HepG2 (cell line): Measurements from ENCODE around the gene PDK1. TPM values are rescaled to one million over a fixed set of nuclear protein-coding genes. Genes with fewer than 3 reads are reported as not detected.

Source experiments
- ATAC-seq: fragments of 200-7000 bp; cut with Tn5 transposase; 3 replicates; pipeline ENCODE4 v1.9.1; 2020; ENCODE audit warnings: mild to moderate bottlenecking, moderate library complexity
- BruUV-seq: library from RNA; stranded (reverse); fragments of 400-500 nt; replicated peaks from 2 replicates; lab custom pipeline; 2021; lab: Mats Ljungman, UMichigan
- CTCF ChIA-PET: fragments of 300-600 bp; formaldehyde crosslinking; extraction: SDS; loops from one replicate; lab custom pipeline; 2021; ENCODE audit warnings: low total read pairs, inconsistent platforms, low intra/inter-chr PET ratio; lab: Yijun Ruan, JAX
- POLR2A ChIA-PET: fragments of 350-600 bp; sonication (Branson Sonifier 250); formaldehyde crosslinking; loops from one replicate; lab custom pipeline; 2020; ENCODE audit warnings: antibody characterized with exemption, inconsistent platforms; lab: Yijun Ruan, JAX
- DNase-seq: peaks from one replicate; pipeline ENCODE4 v3.0.0-alpha.2; 2015; ENCODE audit warnings: low spot score
- FAIRE-seq: peaks from 3 replicates; lab custom pipeline; 2011; peaks lifted over from hg19 to GRCh38; lab: Jason Lieb, UNC
- H2AFZ ChIP-seq: one replicate; pipeline ENCODE4 v1.6.1; 2011; ENCODE audit warnings: low read length, inconsistent platforms
- H3K27ac ChIP-seq: fragments of 300-600 bp; 3 replicates; pipeline ENCODE4 v1.8.0; 2011; ENCODE audit warnings: mixed run types, mild to moderate bottlenecking, mixed read lengths, low read length, inconsistent platforms; ENCODE audit not compliant: insufficient read depth; ENCODE audit errors: extremely low read length
- H3K27me3 ChIP-seq, 2 experiments: fragments of 200-600 bp in 1 of 2; 2 replicates in 1 of 2; 3 replicates in 1 of 2; pipeline versions ENCODE4 v1.6.0 to v1.8.0; 2011; ENCODE audit warnings: low read length in 2 of 2, mild to moderate bottlenecking in 2 of 2, moderate library complexity in 2 of 2, inconsistent platforms in 1 of 2; ENCODE audit not compliant: insufficient read depth in 2 of 2, control insufficient read depth in 1 of 2
- H3K36me3 ChIP-seq, 2 experiments: fragments of 200-600 bp in 1 of 2; replicated peaks in 1 of 2; 2 replicates in 1 of 2; 3 replicates in 1 of 2; pipeline versions ENCODE4 v1.5.1 to v1.8.0; 2011; ENCODE audit warnings: low read length in 2 of 2, inconsistent platforms in 1 of 2; ENCODE audit not compliant: insufficient read depth in 2 of 2, control insufficient read depth in 1 of 2
- H3K4me1 ChIP-seq: 2 replicates; pipeline ENCODE4 v1.5.1; 2012; ENCODE audit warnings: low read length, inconsistent platforms; ENCODE audit not compliant: insufficient read depth
- H3K4me2 ChIP-seq: 2 replicates; pipeline ENCODE4 v1.6.0; 2011; ENCODE audit warnings: low read depth, low read length, inconsistent platforms
- H3K4me3 ChIP-seq, 3 experiments: fragments of 200-600 bp in 1 of 3; sonication (generic), shearing (Covaris generic) in 1 of 3; replicated peaks in 1 of 3; 2 replicates each; pipeline ENCODE4 v1.5.1; 2011 to 2016; ENCODE audit warnings: low read length in 3 of 3, inconsistent platforms in 2 of 3, low read depth in 2 of 3, mild to moderate bottlenecking in 2 of 3, control low read depth in 1 of 3, mixed read lengths in 1 of 3; ENCODE audit not compliant: insufficient read depth in 1 of 3
- H3K79me2 ChIP-seq: one replicate; pipeline ENCODE4 v1.6.1; 2011; ENCODE audit warnings: low read length, inconsistent platforms; ENCODE audit not compliant: insufficient read depth
- H3K9ac ChIP-seq: 2 replicates; pipeline ENCODE4 v1.6.0; 2011; ENCODE audit warnings: mild to moderate bottlenecking, low read depth, low read length, inconsistent platforms; ENCODE audit not compliant: insufficient read depth
- H3K9me3 ChIP-seq: 2 replicates; pipeline ENCODE4 v1.5.1; 2012; ENCODE audit warnings: mild to moderate bottlenecking, low read length
- H4K20me1 ChIP-seq: 2 replicates; pipeline ENCODE4 v1.6.0; 2011; ENCODE audit warnings: inconsistent platforms, mild to moderate bottlenecking, low read length, moderate library complexity; ENCODE audit not compliant: insufficient read depth
- HNRNPK ChIP-seq: fragments of 200-400 bp; formaldehyde crosslinking; IDR thresholded peaks from 2 replicates; pipeline ENCODE4 v1.6.1; 2018; ENCODE audit warnings: low read length, low read depth, moderate library complexity, mild to moderate bottlenecking; ENCODE audit not compliant: poor library complexity, severe bottlenecking
- NR1H2 ChIP-seq: sonication (generic); formaldehyde crosslinking; IDR thresholded peaks from 2 replicates; pipeline ENCODE4 v1.8.1; 2022; ENCODE audit warnings: low read depth, missing genetic modification reagents, borderline replicate concordance
- RARA ChIP-seq: IDR thresholded peaks from 2 replicates; pipeline ENCODE4 v1.6.1; 2016; ENCODE audit warnings: missing genetic modification reagents, missing compliant biosample characterization
- TBL1XR1 ChIP-seq: fragments of 150-350 bp; IDR thresholded peaks from 2 replicates; pipeline ENCODE4 v1.6.1; 2014; ENCODE audit warnings: borderline replicate concordance, low read length; ENCODE audit not compliant: partially characterized antibody
- TBP ChIP-seq: sonication (generic); formaldehyde crosslinking; IDR thresholded peaks from 2 replicates; pipeline ENCODE4 v1.5.0; 2020; ENCODE audit warnings: missing genetic modification reagents
- ZEB1 ChIP-seq: IDR thresholded peaks from 2 replicates; pipeline ENCODE4 v1.6.1; 2012; ENCODE audit warnings: mild to moderate bottlenecking, low read depth, inconsistent platforms; ENCODE audit not compliant: insufficient replicate concordance
- ZNF629 ChIP-seq: sonication (generic); formaldehyde crosslinking; conservative IDR thresholded peaks from 2 replicates; pipeline ENCODE4 v1.5.0; 2020; ENCODE audit warnings: missing genetic modification reagents
- ZNF670 ChIP-seq: sonication (generic); formaldehyde crosslinking; IDR thresholded peaks from 2 replicates; pipeline ENCODE4 v1.8.0; 2022; ENCODE audit warnings: mild to moderate bottlenecking, missing genetic modification reagents, borderline replicate concordance
- ZSCAN25 ChIP-seq: sonication (generic); formaldehyde crosslinking; IDR thresholded peaks from 2 replicates; pipeline ENCODE4 v1.8.0; 2022; ENCODE audit warnings: mild to moderate bottlenecking, missing genetic modification reagents
- WGBS: methylation state at CpG from one replicate; pipeline ENCODE4 v1.1.6; 2017; ENCODE audit warnings: low lambda C conversion rate; 5-methylcytosine and 5-hydroxymethylcytosine counted together
- in situ Hi-C: cut with HindIII; loops from 2 replicates; pipeline ENCODE4 v1.10.0; 2017; ENCODE audit warnings: low pct_unique_long_range_greater_than_20kb; ENCODE audit not compliant: extremely low pct_ligation_motif_present
- intact Hi-C: fragments of 100-400 bp; cut with micrococcal nuclease; formaldehyde crosslinking; loops from one replicate; pipeline ENCODE4 v1.10.0; 2022; ENCODE audit not compliant: unreplicated experiment
- polyA plus RNA-seq, 8 experiments: library from polyadenylated mRNA; depleted of rRNA in 3 of 8; stranded (reverse) in 7 of 8; unstranded in 1 of 8; fragments of >200 nt; fragmentation: Illumina TruSeq in 4 of 8; extraction: Trizol in 4 of 8; gene quantifications; 2 replicates each; pipeline versions ENCODE4 v1.2.1 to v1.2.3, GENCODE V29; 2011 to 2016; ENCODE audit warnings: low read depth in 4 of 8, missing spikeins in 1 of 8, mixed read lengths in 1 of 8; ENCODE audit not compliant: insufficient read depth in 1 of 8
- total RNA-seq, 5 experiments: library from RNA; depleted of rRNA; stranded (reverse); fragments of >200 nt; fragmentation: Illumina TruSeq; extraction: Trizol; gene quantifications; 2 replicates each; pipeline ENCODE4 v1.2.3, GENCODE V29; 2016; ENCODE audit warnings: low read depth in 1 of 5
- TF ChIP-seq, protein P1 (sequence below): sonication (generic); formaldehyde crosslinking; IDR thresholded peaks from 2 replicates; pipeline ENCODE4 v1.5.0; 2020; ENCODE audit warnings: missing genetic modification reagents
- TF ChIP-seq, protein P2 (sequence below): sonication (generic); formaldehyde crosslinking; IDR thresholded peaks from 2 replicates; pipeline ENCODE4 v1.8.0; 2022; ENCODE audit warnings: missing genetic modification reagents, mild to moderate bottlenecking, inconsistent platforms, borderline replicate concordance
- TF ChIP-seq, protein P3 (sequence below): sonication (generic); formaldehyde crosslinking; IDR thresholded peaks from 2 replicates; pipeline ENCODE4 v1.5.1; 2020; ENCODE audit warnings: missing genetic modification reagents, mild to moderate bottlenecking, borderline replicate concordance
- TF ChIP-seq, protein P4 (sequence below): sonication (generic); formaldehyde crosslinking; IDR thresholded peaks from 2 replicates; pipeline ENCODE4 v1.8.0; 2023; ENCODE audit warnings: mild to moderate bottlenecking, missing genetic modification reagents
- TF ChIP-seq, protein P5 (sequence below): sonication (generic); formaldehyde crosslinking; IDR thresholded peaks from 2 replicates; pipeline ENCODE4 v1.5.1; 2020; ENCODE audit warnings: mild to moderate bottlenecking, moderate library complexity, missing genetic modification reagents
- TF ChIP-seq, protein P6 (sequence below): IDR thresholded peaks from 2 replicates; pipeline ENCODE4 v1.6.1; 2016

The PDK1 gene
- total and polyA plus RNA-seq, 2 of the 13 experiments (the other 11 are each of a cell fraction or from before 2014, with no cell fraction given) = 11.9 to 96.9 TPM

DNA sequence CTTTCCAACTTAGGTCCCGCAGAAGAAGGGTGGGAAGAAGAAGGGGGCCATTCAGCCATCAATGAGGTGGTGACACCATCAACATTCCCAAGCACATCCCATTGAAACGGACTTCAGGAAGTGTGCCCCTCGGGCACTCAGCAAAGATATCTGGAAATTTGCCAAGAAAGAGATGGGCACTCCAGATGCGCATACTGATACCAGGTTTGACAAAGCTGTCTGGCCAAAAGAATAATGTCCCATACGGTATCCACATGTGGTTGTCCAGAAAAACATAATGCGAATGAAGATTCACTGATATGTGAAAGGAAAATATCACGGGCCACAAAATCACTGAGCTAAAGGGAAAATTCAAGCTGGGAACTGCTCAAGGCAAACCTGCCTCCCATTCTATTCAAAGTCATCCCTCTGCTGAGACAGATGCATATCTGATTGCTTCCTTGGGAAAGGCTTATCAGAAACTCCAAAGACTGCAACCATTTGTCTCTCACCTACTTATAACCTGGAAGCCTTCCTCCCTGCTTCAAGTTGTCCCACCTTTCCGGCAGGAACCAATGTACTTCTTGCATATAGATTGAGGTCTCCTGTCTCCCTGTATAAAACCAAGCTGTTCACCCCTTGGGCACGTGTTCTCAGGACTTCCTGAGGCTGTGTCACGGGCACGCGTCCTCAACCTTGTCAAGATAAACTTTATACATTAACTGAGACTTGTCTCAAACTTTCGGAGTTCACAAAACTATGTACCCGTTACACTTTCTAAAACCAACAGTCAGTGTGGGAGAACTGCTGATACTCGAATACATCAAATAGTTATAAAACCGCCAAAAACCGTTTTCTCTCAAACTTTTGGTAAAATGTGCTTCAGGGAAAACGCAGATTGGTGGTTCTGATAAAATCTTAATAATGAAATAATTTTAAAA is 1.3 kb upstream of the PDK1 start:
- no peak for DNase-seq
- no peak for FAIRE-seq
- H3K27me3 ChIP-seq = no peaks in the 10 kb centered on the region; a peak in 1 of 5 replicates
- WGBS = 56% methylated on average over 18 of the region's 18 CpGs
- ChIA-PET CTCF (no interaction called here), POLR2A (interaction anchor here (0.8 to 1.0 kb wide), 5 partner anchors 25 to 1626 kb away, joined by 3 to 5 read pairs (median 3); partner anchors contain the start of genes GORASP2 and ITGA6)
- H3K9me3 ChIP-seq = no peaks in the 10 kb centered on the region
- H3K9ac ChIP-seq = peak overlapping the region; percentile 77; the same call in 1 of the 2 replicates
- no TSS peak for BruUV-seq
- peaks cover 36% of the 10 kb centered on the region for H3K79me2 ChIP-seq
- H3K36me3 ChIP-seq = peaks cover 1 to 7% of the 10 kb centered on the region in 2 experiments; a peak in 4 of 5 replicates
- peak overlapping the region; percentile 98 for H3K4me2 ChIP-seq
- peak overlapping the region; percentile 82 to 96 (median 86) for H3K4me3 ChIP-seq
- peak overlapping the region; percentile 77 for H3K27ac ChIP-seq
- H3K4me1 ChIP-seq = peaks cover 38% of the 10 kb centered on the region
- intact Hi-C loops (loop anchor here (5.0 kb wide), 2 partner anchors 72 to 127 kb away; partner anchors contain the start of gene ITGA6), in situ Hi-C loops (no loop called here)
- peak overlapping the region; percentile 59 for H2AFZ ChIP-seq
- no peak for ATAC-seq
- peaks cover 22% of the 10 kb centered on the region for H4K20me1 ChIP-seq
- TF ChIP-seq ZNF670 (CRISPR knock-in tag) = peak; percentile 9; the same call in 1 of the 2 replicates
- 0 out of 2 replicates have a peak, but pooled peaks have one; percentile 8 for TF ChIP-seq TBP (CRISPR knock-in tag)
- TF ChIP-seq HNRNPK = no peak
- TF ChIP-seq, protein P1, sequence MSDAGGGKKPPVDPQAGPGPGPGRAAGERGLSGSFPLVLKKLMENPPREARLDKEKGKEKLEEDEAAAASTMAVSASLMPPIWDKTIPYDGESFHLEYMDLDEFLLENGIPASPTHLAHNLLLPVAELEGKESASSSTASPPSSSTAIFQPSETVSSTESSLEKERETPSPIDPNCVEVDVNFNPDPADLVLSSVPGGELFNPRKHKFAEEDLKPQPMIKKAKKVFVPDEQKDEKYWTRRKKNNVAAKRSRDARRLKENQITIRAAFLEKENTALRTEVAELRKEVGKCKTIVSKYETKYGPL = 0 out of 2 replicates have a peak, but pooled peaks have one; percentile 37
- TF ChIP-seq ZEB1 = no peak
- TF ChIP-seq ZNF629 (CRISPR knock-in tag) = no peak
- TF ChIP-seq, protein P2, sequence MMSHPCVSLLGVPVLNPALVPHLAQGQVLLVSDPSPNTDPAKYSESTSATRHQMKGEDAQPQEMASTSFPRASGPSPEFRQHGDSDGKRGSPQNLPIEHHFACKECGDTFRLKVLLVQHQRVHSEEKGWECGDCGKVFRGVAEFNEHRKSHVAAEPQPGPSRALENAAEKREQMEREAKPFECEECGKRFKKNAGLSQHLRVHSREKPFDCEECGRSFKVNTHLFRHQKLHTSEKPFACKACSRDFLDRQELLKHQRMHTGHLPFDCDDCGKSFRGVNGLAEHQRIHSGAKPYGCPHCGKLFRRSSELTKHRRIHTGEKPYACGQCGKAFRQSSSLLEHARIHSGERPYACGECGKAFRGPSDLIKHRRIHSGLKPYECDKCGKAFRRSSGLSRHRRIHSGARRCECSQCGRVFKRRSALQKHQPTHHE = peak; percentile 5; the same call in 1 of the 2 replicates
- TF ChIP-seq, protein P3, sequence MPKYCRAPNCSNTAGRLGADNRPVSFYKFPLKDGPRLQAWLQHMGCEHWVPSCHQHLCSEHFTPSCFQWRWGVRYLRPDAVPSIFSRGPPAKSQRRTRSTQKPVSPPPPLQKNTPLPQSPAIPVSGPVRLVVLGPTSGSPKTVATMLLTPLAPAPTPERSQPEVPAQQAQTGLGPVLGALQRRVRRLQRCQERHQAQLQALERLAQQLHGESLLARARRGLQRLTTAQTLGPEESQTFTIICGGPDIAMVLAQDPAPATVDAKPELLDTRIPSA (CRISPR knock-in tag) = 0 out of 2 replicates have a peak, but pooled peaks have one; percentile 46
- no peak for TF ChIP-seq ZSCAN25 (CRISPR knock-in tag)
- TF ChIP-seq, protein P4, sequence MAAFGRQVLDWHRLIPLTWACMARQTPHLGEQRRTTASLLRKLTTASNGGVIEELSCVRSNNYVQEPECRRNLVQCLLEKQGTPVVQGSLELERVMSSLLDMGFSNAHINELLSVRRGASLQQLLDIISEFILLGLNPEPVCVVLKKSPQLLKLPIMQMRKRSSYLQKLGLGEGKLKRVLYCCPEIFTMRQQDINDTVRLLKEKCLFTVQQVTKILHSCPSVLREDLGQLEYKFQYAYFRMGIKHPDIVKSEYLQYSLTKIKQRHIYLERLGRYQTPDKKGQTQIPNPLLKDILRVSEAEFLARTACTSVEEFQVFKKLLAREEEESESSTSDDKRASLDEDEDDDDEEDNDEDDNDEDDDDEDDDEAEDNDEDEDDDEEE = no peak
- no peak for TF ChIP-seq TBL1XR1
- TF ChIP-seq, protein P5, sequence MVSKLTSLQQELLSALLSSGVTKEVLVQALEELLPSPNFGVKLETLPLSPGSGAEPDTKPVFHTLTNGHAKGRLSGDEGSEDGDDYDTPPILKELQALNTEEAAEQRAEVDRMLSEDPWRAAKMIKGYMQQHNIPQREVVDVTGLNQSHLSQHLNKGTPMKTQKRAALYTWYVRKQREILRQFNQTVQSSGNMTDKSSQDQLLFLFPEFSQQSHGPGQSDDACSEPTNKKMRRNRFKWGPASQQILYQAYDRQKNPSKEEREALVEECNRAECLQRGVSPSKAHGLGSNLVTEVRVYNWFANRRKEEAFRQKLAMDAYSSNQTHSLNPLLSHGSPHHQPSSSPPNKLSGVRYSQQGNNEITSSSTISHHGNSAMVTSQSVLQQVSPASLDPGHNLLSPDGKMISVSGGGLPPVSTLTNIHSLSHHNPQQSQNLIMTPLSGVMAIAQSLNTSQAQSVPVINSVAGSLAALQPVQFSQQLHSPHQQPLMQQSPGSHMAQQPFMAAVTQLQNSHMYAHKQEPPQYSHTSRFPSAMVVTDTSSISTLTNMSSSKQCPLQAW = 0 out of 2 replicates have a peak, but pooled peaks have one; percentile 35
- no peak for TF ChIP-seq RARA
- 0 out of 2 replicates have a peak, but pooled peaks have one; percentile 1 for TF ChIP-seq NR1H2
- TF ChIP-seq, protein P6, sequence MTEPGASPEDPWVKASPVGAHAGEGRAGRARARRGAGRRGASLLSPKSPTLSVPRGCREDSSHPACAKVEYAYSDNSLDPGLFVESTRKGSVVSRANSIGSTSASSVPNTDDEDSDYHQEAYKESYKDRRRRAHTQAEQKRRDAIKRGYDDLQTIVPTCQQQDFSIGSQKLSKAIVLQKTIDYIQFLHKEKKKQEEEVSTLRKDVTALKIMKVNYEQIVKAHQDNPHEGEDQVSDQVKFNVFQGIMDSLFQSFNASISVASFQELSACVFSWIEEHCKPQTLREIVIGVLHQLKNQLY = 0 out of 2 replicates have a peak, but pooled peaks have one; percentile 24
